Thyroid gland (tissue), 4 donors: ENCODE data around the gene RFTN1.

Source experiments
- POLR2A ChIP-seq, 2 donors: fragments of 450-650 bp; IDR thresholded peaks; one replicate each; pipeline ENCODE4 v1.6.1; 2017; ENCODE audit warnings: antibody characterized with exemption in 2 of 2, mild to moderate bottlenecking in 2 of 2, moderate library complexity in 1 of 2
- TF ChIP-seq, protein P1 (sequence below), 6 experiments: fragments of 200-600 bp in 3 of 6; fragments of 450-650 bp in 3 of 6; sonication (generic) in 3 of 6; IDR thresholded peaks; one replicate each; pipeline ENCODE4 v1.5.1; 2016 to 2019; ENCODE audit warnings: antibody characterized with exemption in 6 of 6, mild to moderate bottlenecking in 2 of 6, inconsistent platforms in 1 of 6, moderate library complexity in 1 of 6

DNA sequence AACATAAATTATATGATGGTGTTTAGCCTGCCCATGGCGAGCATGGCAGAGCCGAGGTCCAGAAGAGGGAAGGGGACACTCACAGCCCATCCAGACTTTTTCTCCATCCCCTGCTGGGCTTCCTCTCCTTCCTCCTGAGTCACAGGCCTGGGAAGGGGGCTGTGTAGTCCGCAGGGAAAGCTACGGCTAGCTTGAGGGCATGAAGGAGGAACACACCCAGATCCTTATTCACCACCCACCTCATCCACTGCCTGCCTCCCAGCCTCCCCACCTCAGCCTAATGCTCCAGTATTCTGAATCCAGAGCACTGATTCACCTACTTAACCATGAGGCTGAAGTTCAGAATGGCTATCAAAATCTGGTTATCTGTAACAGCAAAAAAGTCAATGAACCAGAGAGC is 150.7 kb downstream of the RFTN1 start:
- TF ChIP-seq, protein P1, sequence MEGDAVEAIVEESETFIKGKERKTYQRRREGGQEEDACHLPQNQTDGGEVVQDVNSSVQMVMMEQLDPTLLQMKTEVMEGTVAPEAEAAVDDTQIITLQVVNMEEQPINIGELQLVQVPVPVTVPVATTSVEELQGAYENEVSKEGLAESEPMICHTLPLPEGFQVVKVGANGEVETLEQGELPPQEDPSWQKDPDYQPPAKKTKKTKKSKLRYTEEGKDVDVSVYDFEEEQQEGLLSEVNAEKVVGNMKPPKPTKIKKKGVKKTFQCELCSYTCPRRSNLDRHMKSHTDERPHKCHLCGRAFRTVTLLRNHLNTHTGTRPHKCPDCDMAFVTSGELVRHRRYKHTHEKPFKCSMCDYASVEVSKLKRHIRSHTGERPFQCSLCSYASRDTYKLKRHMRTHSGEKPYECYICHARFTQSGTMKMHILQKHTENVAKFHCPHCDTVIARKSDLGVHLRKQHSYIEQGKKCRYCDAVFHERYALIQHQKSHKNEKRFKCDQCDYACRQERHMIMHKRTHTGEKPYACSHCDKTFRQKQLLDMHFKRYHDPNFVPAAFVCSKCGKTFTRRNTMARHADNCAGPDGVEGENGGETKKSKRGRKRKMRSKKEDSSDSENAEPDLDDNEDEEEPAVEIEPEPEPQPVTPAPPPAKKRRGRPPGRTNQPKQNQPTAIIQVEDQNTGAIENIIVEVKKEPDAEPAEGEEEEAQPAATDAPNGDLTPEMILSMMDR (IDR thresholded peaks at IDR 0.05) = no peak
- no peak for TF ChIP-seq POLR2A (IDR thresholded peaks at IDR 0.05)
